OCI-LY1 (cell line): ENCODE data around the gene SCAMP5.

ENCODE experiments used
- H2AFZ ChIP-seq: fragments of 200-600 bp; sonication (generic), shearing (Covaris generic); 2 replicates; pipeline ENCODE4 v1.6.0; 2014; ENCODE audit warnings: antibody characterized with exemption, mild to moderate bottlenecking, low read length
- H3F3A ChIP-seq: fragments of 200-600 bp; sonication (generic), shearing (Covaris generic); 2 replicates; pipeline ENCODE4 v1.6.0; 2014; ENCODE audit warnings: mild to moderate bottlenecking, antibody characterized with exemption, low read length, moderate library complexity; ENCODE audit not compliant: insufficient read depth
- H3K27ac ChIP-seq: fragments of 200-600 bp; sonication (generic); 2 replicates; pipeline ENCODE4 v1.5.1; 2014; ENCODE audit warnings: low read length, mixed run types, mild to moderate bottlenecking, low read depth; ENCODE audit not compliant: poor library complexity, severe bottlenecking
- H3K27me3 ChIP-seq: fragments of 200-600 bp; sonication (generic); 2 replicates; pipeline ENCODE4 v1.6.0; 2014; ENCODE audit warnings: antibody characterized with exemption, mild to moderate bottlenecking, low read length, moderate library complexity; ENCODE audit not compliant: insufficient read depth
- H3K36me3 ChIP-seq: fragments of 200-600 bp; sonication (generic); 2 replicates; pipeline ENCODE4 v1.6.1; 2014; ENCODE audit warnings: mild to moderate bottlenecking, antibody characterized with exemption, low read length, moderate library complexity, mixed read lengths; ENCODE audit not compliant: insufficient read depth
- H3K4me1 ChIP-seq: fragments of 200-600 bp; sonication (generic); 2 replicates; pipeline ENCODE4 v1.5.1; 2014; ENCODE audit warnings: mild to moderate bottlenecking, low read length, moderate library complexity; ENCODE audit not compliant: insufficient read depth, severe bottlenecking
- H3K4me2 ChIP-seq: fragments of 200-600 bp; sonication (generic), shearing (Covaris generic); 2 replicates; pipeline ENCODE4 v1.6.1; 2014; ENCODE audit warnings: low read length
- H3K4me3 ChIP-seq: fragments of 200-600 bp; sonication (generic); 2 replicates; pipeline ENCODE4 v1.5.1; 2014; ENCODE audit warnings: low read length, low read depth, mild to moderate bottlenecking, mixed read lengths; ENCODE audit not compliant: poor library complexity, severe bottlenecking
- H3K79me2 ChIP-seq: fragments of 200-600 bp; shearing (Covaris generic); 2 replicates; pipeline ENCODE4 v1.6.1; 2016; ENCODE audit warnings: mixed run types, low read length, mixed read lengths; ENCODE audit not compliant: insufficient read depth
- H3K9ac ChIP-seq: fragments of 200-600 bp; sonication (generic), shearing (Covaris generic); 2 replicates; pipeline ENCODE4 v1.6.1; 2014; ENCODE audit warnings: mild to moderate bottlenecking, low read length, mixed read lengths
- H3K9me2 ChIP-seq: fragments of 200-600 bp; sonication (generic), shearing (Covaris generic); 2 replicates; pipeline ENCODE4 v1.6.1; 2014; ENCODE audit warnings: low read depth, mild to moderate bottlenecking, low read length, mixed read lengths
- H3K9me3 ChIP-seq: fragments of 200-600 bp; shearing (Covaris generic); 2 replicates; pipeline ENCODE4 v1.6.1; 2014; ENCODE audit warnings: low read length, mixed read lengths
- H4K20me1 ChIP-seq: fragments of 200-600 bp; sonication (generic), shearing (Covaris generic); 2 replicates; pipeline ENCODE4 v1.6.0; 2016; ENCODE audit warnings: mild to moderate bottlenecking, low read length; ENCODE audit not compliant: insufficient read depth
- CTCF ChIP-seq: fragments of 200-600 bp; sonication (generic), shearing (Covaris generic); IDR thresholded peaks from 2 replicates; pipeline ENCODE4 v1.5.1; 2017; ENCODE audit warnings: mild to moderate bottlenecking, antibody characterized with exemption, low read length, moderate library complexity, mixed read lengths
- EZH2 ChIP-seq: fragments of 200-600 bp; sonication (generic), shearing (Covaris generic); IDR thresholded peaks from 2 replicates; pipeline ENCODE4 v1.8.0; 2017; ENCODE audit warnings: borderline replicate concordance, mixed run types, mild to moderate bottlenecking, antibody characterized with exemption, low read length, moderate library complexity, mixed read lengths

Gene SCAMP5

GRCh38 chr15:74994236-74994635, 1.1 kb upstream of the SCAMP5 start:
- Histone ChIP-seq H3F3A (no peaks in the 10 kb centered on the region), H3K4me2 (no peak overlapping the region), H3K4me3 (no peak overlapping the region), H3K27ac (no peak overlapping the region), H3K27me3 (peaks cover 3% of the 10 kb centered on the region; the same call in 1 of the 2 replicates), H2AFZ (no peak overlapping the region), H3K9me3 (no peaks in the 10 kb centered on the region), H4K20me1 (no peaks in the 10 kb centered on the region), H3K36me3 (peaks cover 15% of the 10 kb centered on the region), H3K9ac (no peak overlapping the region), H3K9me2 (no peaks in the 10 kb centered on the region), H3K4me1 (peaks cover 34% of the 10 kb centered on the region), H3K79me2 (no peaks in the 10 kb centered on the region)
- TF ChIP-seq CTCF (no peak), EZH2 (no peak)

- no peaks in the 10 kb centered on the region for H3K79me2 ChIP-seq
- H3K4me1 ChIP-seq = peaks cover 37% of the 10 kb centered on the region
- no peak overlapping the region for H3K27ac ChIP-seq
- no peak for TF ChIP-seq CTCF
- TF ChIP-seq EZH2 = no peak
- H4K20me1 ChIP-seq = no peaks in the 10 kb centered on the region
- peaks cover 16% of the 10 kb centered on the region for H3K36me3 ChIP-seq
- no peaks in the 10 kb centered on the region for H3K9me3 ChIP-seq
- H3K27me3 ChIP-seq = peaks cover 3% of the 10 kb centered on the region; the same call in 1 of the 2 replicates
- no peaks in the 10 kb centered on the region for H3K9me2 ChIP-seq
- H2AFZ ChIP-seq = no peak overlapping the region
- no peak overlapping the region for H3K4me3 ChIP-seq
- H3K9ac ChIP-seq = no peak overlapping the region
- no peaks in the 10 kb centered on the region for H3F3A ChIP-seq
- H3K4me2 ChIP-seq = peak overlapping the region; percentile 56; the same call in 1 of the 2 replicates
Measured at GRCh38 chr15:74994685-74995084, 678 bp upstream of the SCAMP5 start.

GRCh38 chr15:74995779-74996765, 709 bp downstream of the SCAMP5 start:
- no peaks in the 10 kb centered on the region for H4K20me1 ChIP-seq
- H3K36me3 ChIP-seq = peaks cover 16% of the 10 kb centered on the region
- H3K9me2 ChIP-seq = no peaks in the 10 kb centered on the region
- H3K9me3 ChIP-seq = no peaks in the 10 kb centered on the region
- H3K27ac ChIP-seq = peak overlapping the region; percentile 58
- peaks cover 37% of the 10 kb centered on the region for H3K4me1 ChIP-seq
- TF ChIP-seq CTCF (no peak), EZH2 (no peak)
- peak overlapping the region; percentile 67 for H3K4me2 ChIP-seq
- peak overlapping the region; percentile 94 for H3K4me3 ChIP-seq
- H2AFZ ChIP-seq = no peak overlapping the region
- H3K27me3 ChIP-seq = peaks cover 3% of the 10 kb centered on the region; the same call in 1 of the 2 replicates
- H3K9ac ChIP-seq = peak overlapping the region; percentile 92
- no peaks in the 10 kb centered on the region for H3F3A ChIP-seq
- H3K79me2 ChIP-seq = no peaks in the 10 kb centered on the region
